Transverse colon (tissue), 3 donors: ENCODE data around the gene SLC35A2.
"Not testable (repeated sequence)": the region's sequence is repeated elsewhere in the genome, so short reads cannot be mapped to it uniquely, and the experiment has no call there.

Experiments
- EP300 ChIP-seq: sonication (generic); formaldehyde crosslinking; IDR thresholded peaks from one replicate; pipeline ENCODE4 v1.6.1; 2017; ENCODE audit warnings: antibody characterized with exemption, low read depth
- POLR2A ChIP-seq: fragments of 450-650 bp; IDR thresholded peaks from one replicate; pipeline ENCODE4 v1.6.1; 2016; ENCODE audit warnings: antibody characterized with exemption, mild to moderate bottlenecking, moderate library complexity
- TF ChIP-seq, protein P1 (sequence below), 5 experiments: fragments of 200-600 bp in 3 of 5; fragments of 450-650 bp in 2 of 5; sonication (generic) in 3 of 5; IDR thresholded peaks; 1 replicate in 2 of 5; 2 replicates in 3 of 5; pipeline ENCODE4 v1.5.1; 2016 to 2017; ENCODE audit warnings: antibody characterized with exemption in 5 of 5, inconsistent platforms in 3 of 5, mild to moderate bottlenecking in 2 of 5, moderate library complexity in 1 of 5

DNA sequence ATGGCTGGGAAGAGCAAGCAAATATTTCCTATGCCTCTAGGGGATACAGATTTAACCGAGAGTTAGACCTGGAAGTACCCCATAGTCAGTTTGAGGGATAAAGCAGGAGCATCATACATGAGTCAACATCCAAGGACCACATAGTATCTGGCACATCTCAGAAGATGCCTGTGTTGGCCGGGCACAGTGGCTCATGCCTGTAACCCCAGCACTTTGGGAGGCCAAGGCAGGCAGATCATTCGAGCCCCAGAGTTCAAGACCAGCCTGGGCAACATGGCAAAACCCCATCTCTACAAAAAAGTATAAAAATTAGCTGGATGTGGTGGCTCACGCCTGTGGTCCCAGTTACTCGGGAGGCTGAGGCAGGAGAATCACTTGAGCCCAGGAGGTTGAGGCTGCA is 24.9 kb downstream of the SLC35A2 start:
- not testable (repeated sequence) for TF ChIP-seq POLR2A, EP300
- TF ChIP-seq, protein P1, sequence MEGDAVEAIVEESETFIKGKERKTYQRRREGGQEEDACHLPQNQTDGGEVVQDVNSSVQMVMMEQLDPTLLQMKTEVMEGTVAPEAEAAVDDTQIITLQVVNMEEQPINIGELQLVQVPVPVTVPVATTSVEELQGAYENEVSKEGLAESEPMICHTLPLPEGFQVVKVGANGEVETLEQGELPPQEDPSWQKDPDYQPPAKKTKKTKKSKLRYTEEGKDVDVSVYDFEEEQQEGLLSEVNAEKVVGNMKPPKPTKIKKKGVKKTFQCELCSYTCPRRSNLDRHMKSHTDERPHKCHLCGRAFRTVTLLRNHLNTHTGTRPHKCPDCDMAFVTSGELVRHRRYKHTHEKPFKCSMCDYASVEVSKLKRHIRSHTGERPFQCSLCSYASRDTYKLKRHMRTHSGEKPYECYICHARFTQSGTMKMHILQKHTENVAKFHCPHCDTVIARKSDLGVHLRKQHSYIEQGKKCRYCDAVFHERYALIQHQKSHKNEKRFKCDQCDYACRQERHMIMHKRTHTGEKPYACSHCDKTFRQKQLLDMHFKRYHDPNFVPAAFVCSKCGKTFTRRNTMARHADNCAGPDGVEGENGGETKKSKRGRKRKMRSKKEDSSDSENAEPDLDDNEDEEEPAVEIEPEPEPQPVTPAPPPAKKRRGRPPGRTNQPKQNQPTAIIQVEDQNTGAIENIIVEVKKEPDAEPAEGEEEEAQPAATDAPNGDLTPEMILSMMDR (IDR thresholded peaks at IDR 0.05): not testable (repeated sequence)
